Epidermal melanocyte (primary cell): ENCODE data around the gene FAM90A1.
A peak's percentile ranks its signal among the peaks of the same experiment; 100 is the strongest.
"Not testable (repeated sequence)": the region's sequence is repeated elsewhere in the genome, so short reads cannot be mapped to it uniquely, and the experiment has no call there.

Experiments used
- DNase-seq: peaks from one replicate; pipeline ENCODE4 v3.0.0; 2011; ENCODE audit warnings: low spot score; ENCODE audit not compliant: insufficient read length

Gene FAM90A1, protein sequence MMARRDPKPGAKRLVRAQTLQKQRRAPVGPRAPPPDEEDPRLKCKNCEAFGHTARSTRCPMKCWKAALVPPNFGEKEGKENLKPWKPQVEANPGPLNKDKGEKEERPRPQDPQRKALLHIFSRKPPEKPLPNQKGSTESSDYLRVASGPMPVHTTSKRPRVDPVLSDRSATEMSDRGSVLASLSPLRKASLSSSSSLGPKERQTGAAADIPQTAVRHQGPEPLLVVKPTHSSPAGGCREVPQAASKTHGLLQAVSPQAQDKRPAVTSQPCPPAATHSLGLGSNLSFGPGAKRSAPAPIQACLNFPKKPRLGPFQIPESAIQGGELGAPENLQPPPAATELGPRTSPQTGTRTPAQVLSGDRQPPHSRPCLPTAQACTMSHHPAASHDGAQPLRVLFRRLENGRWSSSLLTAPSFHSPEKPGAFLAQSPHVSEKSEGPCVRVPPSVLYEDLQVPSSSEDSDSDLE

DNA sequence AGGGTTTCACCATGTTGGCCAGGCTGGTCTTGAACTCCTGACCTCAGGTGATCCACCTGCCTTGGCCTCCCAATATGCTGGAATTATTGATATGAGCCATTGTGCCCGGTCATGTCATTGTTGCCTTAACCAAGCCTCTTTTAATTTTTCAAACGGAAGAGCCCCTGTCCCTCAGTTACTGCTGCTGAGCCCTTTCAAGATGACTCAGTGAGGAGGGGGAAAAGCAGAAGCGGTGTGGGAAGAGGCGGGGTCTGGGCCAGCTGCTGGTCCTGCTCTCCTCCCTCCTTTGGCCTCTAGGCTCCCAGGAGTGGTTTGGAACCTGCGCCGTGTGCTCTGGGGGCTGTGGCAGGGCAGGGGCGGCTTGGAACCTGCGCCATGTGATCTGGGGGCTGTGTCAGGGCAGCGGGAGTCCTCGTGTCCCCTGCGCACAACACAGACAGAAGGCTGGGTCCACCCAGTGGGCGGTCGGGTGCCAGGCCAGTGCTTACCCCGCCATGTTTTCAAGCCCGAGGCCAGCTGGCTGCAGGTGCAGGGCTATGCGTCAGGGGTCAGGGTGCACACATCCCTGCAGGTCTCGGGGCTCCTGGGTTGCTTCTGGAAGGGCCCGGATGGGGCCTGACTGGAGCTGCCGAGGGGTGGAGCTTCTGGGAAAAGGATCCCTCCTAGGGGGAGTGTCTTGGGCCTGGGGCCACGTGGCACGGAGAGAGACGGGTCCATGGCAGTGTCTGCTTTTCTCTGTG is at the start of gene FAM90A1:
TSS of gene FAM90A1 (minus strand) at position 627 of the 740 bp plus-strand sequence. CDS start 2,786 bp downstream, outside the sequence.
- not testable (repeated sequence) for DNase-seq

DNA sequence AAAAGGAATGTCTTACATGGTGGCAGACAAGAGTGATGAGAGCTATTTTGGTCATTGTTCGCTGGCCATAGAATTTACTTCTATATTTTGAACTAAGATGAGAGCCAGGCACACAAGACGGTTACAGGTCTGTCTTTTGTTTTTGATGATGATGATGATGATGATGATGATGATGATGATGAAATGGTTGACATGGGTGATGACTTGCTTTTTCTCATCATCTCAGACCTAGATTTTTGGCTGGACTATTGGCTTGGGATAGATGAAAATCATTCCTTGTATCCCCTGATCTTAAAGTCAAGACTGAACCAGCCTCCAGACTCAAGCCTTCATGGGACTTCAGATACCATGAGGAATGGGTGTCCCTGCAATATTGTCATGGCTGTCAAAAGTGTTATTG is 49.0 kb upstream of the FAM90A1 start:
- not testable (repeated sequence) for DNase-seq

DNA sequence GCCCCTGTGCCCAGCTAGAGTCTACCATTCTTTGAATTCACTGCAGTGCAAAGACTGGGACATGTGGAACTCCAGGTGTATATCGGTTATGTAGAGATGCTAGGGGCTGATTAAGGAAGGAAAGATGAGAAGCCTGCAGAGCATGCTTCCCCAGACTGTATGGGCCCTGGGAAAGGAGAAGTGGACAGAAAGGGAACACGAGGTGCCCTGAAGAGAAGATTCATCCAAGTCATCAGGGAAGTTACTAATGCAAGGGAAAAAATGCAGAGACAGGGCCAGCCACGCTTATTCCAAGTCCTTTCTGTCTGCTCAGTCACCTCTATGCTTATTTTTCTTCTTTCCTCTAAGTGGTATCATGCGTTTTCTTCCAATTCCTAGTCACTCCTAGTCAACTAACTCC is 39.3 kb upstream of the FAM90A1 start:
- DNase-seq = not testable (repeated sequence)

DNA sequence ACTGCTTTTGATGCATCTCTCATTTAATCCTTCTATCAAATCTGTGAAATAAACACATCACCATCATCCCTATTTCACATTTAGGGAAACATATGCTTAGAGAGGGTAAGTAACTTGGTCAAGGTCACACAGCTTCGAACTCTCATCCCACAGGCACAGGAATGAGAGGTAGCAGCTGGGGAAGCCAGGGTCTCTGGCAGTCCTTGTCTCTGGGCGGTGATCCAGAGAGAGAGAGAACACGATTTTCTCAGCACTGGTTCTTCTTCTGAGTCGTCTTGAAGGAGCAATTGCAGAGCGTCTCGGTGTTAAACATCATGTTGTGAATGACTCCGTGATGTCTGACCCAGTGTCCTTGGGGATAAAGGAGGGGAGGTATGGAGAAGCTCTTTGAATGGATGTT is 36.8 kb upstream of the FAM90A1 start:
- DNase-seq = not testable (repeated sequence)

DNA sequence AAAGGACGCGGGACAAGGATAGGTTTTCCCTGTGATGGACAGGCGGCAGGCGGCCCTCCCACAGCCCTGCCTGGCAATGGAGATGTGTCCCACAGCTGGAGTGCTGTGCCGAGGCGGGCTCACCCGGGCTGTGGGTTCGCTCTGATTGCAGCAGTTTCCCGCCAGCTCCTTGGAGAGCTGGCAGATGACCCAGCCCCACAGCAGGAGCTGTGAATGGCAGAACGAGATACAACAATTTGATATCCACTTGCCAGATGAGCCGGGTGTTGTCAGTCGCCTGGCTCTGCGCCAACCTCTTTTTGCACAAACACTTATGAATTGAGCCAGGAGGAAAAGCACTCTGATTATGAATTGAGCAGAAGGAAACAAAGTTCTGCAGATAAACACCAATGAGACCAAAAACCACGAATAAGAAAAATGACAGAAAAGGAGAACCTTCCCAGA is 33.7 kb upstream of the FAM90A1 start:
- DNase-seq = not testable (repeated sequence)

DNA sequence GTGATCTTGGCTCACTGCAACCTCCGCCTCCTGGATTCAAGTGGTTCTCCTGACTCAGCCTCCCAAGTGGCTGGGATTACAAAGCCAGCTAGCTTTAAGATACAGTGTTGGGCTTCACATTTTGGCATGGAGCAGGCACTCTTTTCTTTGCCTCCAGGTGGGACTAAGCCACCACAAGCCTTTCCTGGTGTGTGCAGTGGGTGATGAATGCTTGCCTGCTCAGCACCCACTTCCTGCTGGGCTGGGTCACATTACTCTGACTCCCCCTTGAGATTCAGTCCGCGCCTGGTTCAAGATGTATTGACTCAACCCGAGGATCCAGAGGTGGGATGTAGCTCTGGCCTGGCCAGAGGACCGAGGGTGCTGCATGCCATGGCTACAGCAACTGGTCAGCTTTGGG is 28.9 kb upstream of the FAM90A1 start:
- DNase-seq = not testable (repeated sequence)

DNA sequence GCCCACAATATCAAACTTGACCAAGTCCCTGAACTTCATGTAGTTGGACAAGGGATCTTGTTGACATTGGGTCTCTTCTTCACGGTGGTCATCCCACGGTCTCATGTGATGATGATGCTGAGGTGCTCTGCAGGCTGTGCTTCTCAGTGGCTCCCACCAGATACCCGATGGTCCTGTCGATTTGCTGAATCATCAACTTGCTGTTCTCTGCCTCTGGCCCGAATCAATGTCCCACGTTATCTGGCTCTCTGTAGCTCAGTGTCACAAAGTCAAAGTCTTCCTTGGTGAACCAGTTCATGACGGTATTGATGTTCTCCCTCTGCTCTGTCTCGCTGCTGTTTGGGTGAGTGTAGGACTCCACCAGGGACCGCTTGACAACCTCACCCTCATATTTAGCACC is 27.3 kb upstream of the FAM90A1 start:
- not testable (repeated sequence) for DNase-seq

DNA sequence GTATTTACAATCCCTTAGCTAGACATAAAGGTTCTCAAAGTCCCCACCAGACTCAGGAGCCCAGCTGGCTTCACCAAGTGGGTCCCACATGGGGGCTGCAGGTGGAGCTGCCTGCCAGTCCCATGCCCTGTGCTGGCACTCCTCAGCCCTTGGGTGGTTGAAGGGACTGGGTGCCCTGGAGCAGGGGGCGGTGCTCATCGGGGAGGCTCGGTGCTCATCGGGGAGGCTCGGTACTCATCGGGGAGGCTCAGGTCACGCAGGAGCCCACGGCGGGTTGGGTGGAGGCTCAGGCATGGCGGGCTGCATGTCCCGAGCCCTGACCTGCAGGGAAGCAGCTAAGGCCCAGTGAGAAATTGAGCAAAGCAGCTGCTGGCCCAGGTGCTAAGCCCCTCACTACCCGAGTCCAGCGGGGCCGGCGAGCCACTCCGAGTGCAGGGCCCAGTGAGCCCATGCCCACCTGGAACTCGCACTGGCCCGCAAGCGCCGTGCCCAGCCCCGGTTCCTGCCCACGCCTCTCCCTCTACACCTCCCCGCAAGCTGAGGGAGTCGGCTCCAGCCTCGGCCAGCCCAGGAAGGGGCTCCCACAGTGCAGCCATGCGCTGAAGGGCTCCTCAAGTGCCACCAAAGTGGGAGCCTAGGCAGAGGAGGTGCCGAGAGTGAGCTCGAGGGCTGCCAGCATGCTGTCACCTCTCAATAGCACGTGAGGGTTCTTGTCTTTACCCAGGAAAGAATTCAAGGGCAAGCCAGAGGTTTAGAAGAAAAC is 24.8 kb upstream of the FAM90A1 start:
- DNase-seq = not testable (repeated sequence)

DNA sequence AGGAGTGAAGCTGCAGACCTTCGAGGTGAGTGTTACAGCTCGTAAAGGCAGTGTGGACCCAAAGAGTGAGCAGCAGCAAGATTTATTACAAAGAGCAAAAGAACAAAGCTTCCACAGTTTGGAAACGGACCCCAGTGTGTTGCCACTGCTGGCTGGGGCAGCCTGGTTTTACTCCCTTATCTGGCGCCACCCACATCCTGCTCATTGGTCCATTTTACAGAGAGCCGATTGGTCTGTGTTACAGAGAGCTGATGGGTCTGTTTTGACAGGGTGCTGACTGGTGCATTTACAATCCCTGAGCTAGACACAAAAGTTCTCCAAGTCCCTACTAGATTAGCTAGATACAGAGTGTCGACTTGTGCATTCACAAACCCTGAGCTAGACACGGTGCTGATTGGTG is 24.2 kb upstream of the FAM90A1 start:
- DNase-seq = not testable (repeated sequence)

DNA sequence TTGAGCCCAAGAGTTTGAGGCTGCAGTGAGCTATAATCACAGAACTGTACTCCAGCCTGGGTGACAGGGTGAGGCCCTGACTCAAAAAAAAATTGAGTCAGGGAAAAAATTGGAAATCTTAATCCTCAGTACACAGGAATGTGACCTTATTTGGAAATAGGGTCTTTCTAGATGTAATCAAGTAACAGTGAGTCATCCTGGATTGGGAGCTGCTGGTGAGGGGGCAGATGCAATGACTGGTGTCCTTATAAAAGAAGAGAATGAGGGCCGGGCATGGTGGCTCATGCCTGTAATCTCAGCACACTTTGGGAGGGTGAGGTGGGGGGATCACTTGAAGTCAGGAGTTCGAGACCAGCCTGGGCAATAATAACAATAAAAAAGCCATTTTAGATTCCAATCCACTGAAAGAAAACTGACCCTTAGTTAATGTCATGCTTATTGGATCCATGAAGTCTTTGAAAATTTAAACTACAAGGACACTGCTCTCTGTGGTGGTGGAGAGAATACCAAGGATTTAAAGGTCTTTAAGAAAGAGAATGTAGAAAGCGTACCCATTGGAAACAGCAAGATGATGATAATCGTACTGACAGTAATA is 19.6 kb upstream of the FAM90A1 start:
- not testable (repeated sequence) for DNase-seq

DNA sequence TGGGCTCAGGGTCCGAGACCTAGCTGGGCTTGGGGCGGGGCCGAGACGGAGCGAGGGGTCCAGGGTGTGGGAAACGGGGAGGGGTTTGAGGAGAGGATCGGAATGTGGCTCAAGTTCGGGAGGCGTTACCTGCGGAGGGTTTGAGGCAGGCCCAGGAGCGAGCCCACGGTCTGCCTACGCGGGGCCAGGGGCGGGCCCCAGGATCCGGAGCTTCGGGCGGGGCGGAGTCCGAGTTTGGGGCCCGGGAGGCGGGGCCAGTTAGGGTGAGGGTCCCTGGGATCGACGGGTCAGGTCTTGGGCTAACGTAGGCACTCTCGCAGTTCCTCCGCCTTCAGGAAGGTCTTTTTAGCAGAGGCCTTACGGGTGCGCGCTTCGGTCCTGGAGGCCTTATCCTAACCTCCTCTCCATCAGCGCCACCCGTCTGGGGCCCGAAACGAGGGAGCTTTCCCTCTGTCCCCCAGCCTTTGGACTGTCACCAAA is 16.3 kb upstream of the FAM90A1 start:
- DNase-seq = not testable (repeated sequence)

DNA sequence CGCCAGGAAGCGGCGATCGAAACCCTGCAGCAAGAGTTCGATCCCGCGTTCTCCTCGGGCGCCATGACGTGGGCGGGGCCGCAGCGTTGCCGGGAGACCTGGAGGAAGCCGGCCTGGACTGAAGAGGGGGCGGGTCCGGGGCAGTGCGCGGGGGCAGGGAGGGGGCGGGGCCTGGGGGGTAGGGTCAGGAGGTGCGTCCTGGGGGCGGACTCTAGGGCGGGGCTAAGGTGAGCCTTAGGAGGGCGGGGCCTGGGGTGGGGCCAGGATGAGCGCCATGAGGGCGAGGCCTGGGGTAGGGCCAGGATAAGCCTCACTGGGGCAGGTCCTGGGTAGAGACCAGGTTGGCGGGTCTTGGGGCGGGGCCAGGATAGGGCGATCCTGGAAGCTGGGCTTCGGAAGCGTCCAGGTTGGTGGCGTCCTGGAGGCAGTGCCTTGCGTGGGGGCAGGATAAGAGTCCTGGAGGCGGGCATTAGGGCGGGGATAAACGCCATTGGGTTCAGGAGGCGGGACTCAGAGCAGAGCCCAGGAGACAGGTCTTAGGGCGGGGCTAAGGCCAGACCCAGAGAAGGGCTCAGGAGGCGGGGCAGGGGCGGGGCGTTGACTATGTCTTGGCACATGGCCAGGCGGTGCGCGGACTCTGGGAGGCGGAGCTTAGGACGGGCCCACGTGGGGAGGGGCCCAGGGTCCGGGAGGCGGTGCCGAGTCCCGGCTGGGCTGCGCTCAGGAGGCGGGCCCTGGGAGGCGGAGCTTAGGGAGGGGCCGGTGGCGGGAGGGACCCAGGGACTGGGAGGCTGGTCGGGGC is 15.7 kb upstream of the FAM90A1 start:
- DNase-seq = peak; percentile 35

DNA sequence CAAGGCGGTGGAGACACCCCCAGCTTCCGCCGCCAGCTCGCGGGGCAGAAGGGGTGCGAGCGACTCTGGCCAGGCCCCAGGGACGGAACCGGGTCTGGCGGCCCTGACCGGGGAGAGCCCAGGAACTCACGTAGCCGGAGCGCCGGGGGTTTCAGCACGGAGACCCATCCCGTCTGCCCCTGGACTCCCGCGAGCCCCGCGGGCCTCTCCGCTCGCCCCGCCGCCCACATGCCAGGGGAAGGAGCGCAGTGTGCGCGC is 15.1 kb upstream of the FAM90A1 start:
- DNase-seq = not testable (repeated sequence)

DNA sequence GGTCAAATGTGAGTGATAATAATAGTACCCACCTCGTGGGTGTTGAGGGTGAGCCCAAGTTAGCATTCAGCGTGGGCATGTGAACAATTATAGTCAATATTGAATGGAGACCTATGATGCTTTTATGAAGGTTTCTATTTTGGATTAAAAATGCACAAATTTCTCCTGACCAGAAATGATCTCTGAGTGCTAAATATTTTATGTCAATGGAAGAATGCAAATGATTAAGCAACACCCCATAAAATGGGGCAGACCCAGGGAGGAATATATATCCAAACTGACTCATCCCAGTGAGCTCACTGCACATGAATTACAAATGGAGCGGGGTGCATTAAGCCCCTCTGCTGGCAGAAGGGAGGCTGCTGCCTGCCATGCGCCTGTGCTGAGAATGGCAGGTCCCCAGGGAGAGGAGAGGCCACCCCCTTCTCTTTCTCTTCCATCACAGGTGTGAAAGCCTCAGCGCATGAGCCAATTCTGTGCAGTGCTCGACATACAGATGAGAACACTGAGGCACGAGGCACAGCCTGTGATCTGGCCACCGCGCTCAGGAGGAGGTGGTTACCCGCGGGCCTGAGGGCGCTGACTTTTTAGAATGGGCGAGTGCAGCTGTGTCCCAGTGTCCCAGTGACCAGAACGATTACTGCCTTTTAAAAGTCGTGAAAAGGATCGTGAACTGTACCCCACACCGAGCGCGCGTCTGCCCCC is 14.7 kb upstream of the FAM90A1 start:
- DNase-seq = not testable (repeated sequence)

DNA sequence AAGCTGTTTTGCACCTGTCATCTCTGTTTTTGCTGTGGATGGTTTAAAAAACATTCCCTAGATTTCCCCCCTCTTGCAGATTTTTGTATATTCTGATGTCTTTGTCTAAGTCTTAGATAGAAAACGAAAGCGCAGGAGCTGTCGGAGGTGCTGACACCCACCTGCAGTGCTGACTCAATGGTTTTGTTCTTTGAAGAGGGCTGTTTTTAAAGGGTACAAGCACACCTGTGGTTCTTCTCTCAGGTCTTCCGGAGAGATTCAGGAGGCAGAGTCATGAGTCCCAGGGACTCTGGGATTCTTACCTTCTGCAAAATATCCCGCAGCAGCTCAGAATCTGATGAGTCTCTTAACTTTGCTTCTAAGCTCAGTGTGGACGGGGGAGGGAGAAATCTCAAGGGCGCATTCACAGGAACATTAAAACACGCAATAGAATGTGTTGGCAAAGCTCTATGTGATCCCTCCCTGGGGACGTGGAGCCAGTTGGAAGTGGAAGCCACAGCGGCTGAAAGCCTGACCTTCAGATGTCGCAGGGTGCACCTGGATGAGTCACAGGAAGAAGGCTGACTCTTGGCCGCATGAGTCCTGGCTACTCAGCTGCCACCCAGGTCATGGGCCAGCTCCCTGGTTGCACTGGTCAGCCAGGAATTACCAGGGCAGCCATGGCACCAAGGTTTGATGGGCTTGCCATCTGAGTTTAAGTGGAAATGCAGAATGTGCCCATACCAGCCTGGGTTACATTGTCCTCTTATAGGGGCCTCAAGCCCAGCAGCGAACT is 13.1 kb upstream of the FAM90A1 start:
- DNase-seq = not testable (repeated sequence)

DNA sequence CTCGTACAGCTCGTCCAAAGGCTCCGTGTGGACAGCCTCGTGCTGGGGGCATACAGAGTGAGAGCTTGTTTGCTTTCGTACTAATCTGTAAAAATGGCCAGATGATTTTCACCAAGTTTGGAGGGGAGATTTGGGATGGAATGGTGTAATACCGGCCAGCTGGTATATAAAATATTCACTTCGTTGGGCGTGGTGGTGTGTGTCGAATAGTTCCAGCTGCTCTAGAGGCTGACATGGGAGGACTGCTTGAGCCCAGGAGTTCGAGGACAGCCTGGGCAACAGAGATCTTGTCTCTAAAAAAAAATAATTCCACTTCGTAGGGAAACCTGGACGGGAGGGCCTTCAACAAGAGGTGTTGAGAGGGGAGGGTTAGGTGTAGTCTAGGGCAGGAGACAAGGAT is 9.6 kb upstream of the FAM90A1 start:
- not testable (repeated sequence) for DNase-seq

DNA sequence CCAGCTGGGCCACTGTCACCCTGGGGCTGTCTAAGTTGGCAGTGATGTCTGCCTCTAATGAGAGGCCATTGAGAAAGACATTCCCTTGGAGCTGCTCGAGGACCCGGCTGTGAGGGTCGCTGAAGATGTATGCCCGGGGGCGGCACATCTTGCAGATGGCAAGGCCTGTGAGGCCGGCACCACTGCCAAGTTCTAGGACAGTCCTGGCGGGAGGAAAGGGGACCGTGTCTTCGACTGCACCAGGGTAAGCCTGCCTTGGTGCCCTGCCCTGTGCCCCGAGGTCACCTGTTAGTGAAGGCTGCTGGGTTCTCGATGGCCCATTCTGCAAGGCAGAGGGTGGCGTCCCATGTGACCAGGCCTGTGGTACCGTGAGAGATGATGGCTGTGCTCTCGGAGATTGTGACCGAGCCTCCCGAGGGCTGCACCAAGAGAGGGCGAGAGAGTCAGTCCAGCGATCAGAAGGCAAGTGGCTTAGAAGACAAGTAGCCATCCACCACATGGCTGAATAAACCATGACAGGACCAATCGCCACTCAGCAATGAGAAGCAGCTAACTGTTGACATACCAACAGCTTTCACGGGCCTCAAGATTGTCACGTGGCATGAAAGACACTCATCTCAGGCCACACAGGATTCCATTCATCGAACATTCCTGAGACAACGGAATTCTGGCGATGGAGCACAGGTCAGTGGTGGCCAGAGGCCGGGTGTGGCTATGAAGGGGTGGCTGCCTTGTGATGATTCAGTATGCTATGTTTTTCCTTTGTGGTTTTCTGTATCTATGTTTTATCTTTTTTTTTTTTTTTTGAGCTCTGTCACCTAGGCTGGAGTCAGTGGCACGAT is 8.1 kb upstream of the FAM90A1 start:
- DNase-seq = not testable (repeated sequence)

DNA sequence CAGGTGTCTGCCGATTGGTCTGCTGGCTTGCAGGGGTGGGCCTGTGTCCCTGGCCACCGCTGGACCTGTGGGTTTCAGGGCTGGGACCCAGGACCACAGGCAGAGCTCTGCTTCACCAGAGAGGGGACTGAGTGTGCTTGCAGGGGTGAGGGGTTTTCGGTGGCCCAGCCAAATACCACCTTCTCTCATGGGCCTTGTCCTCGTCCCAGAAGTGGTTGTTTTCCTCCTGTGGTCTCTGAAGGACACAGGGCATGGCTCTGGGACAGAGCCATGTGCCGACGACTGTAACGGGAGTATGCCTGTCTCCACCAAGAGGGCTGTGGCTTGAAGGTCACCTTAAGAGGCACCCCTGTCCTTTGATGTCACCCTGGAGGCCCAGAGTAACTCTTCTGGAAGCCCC is 7.3 kb upstream of the FAM90A1 start:
- DNase-seq = not testable (repeated sequence)
